Activated CD8-positive, alpha-beta T cell treated with anti-CD3 and anti-CD28 coated beads, Interleukin-2, amount 10 ng/mL, durations not matched to agents 7 days and 5 days (primary cell): ENCODE measurements around the gene CPNE6. TPM values are rescaled to one million over a fixed set of nuclear protein-coding genes. Genes with fewer than 3 reads are reported as not detected.
"Not testable (repeated sequence)": the region's sequence is repeated elsewhere in the genome, so short reads cannot be mapped to it uniquely, and the experiment has no call there.

Source experiments
- ATAC-seq: fragments of 150-1000 bp; cut with Tn5 transposase; one replicate; pipeline ENCODE4 v1.10.0; 2021; ENCODE audit warnings: moderate library complexity
- CTCF ChIA-PET: fragments of 350-600 bp; sonication (Branson Sonifier 250); formaldehyde crosslinking; loops from one replicate; lab custom pipeline; 2021; ENCODE audit warnings: antibody characterized with exemption; lab: Charles Lee
- POLR2A ChIA-PET: fragments of 350-600 bp; sonication (Branson Sonifier 250); formaldehyde crosslinking; loops from one replicate; lab custom pipeline; 2021; ENCODE audit warnings: antibody characterized with exemption; lab: Charles Lee
- DNase-seq: peaks from one replicate; pipeline ENCODE4 v3.0.0-alpha.2; 2020
- H3K27ac Mint-ChIP-seq: one replicate; pipeline ENCODE4 v1.8.0; 2021; ENCODE audit warnings: mild to moderate bottlenecking, mixed read lengths
- H3K27me3 Mint-ChIP-seq: one replicate; pipeline ENCODE4 v1.8.0; 2021; ENCODE audit warnings: low read depth, mixed read lengths
- H3K36me3 Mint-ChIP-seq: one replicate; pipeline ENCODE4 v1.8.0; 2021; ENCODE audit warnings: low read depth, mixed read lengths
- H3K4me1 Mint-ChIP-seq: one replicate; pipeline ENCODE4 v1.8.0; 2021; ENCODE audit warnings: low read depth, mixed read lengths
- H3K4me3 Mint-ChIP-seq: one replicate; pipeline ENCODE4 v1.8.0; 2021; ENCODE audit warnings: mild to moderate bottlenecking, mixed read lengths
- H3K9me3 Mint-ChIP-seq: one replicate; pipeline ENCODE4 v1.8.0; 2022; ENCODE audit warnings: mixed read lengths; ENCODE audit not compliant: insufficient read depth
- total RNA-seq, 2 experiments: library from RNA; stranded (reverse); gene quantifications; one replicate each; pipeline ENCODE4 v1.2.3, GENCODE V29; 2021

The CPNE6 gene
- total RNA-seq = under 1 TPM in 1 of 2 experiments, not detected in 1; 0.10 TPM

DNA sequence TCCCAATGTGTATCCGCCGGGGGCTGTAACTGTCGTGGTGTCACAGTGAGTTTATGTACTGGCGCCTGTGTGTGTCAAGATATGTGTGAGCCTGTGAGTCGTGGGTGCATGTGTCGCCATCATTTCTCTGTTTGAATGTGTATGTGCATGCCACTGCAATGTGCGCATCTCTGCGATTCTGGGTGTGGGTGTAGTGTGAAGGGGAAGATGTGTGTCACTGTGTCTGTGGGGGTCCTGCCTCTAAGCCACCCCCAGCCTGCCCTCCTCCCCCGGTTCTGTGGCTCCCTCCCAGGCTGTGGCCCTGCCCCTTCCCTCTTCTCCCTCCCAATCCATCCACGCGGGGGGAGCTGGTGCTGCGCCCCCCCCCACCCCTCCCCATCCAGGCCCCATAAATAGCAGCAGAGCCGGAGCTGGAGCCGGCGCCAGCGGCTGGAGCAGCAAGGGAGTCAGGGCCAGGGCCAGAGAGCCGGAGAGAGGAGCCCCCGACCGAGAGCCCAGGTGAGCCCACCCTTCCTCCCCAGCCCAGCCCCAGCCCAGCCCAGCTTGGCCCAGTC is at the start of gene CPNE6:
Gene CPNE6 (plus strand): TSS at position 419 of the 554 bp plus-strand sequence. CDS start 1,375 bp downstream, outside the sequence.
- ChIA-PET CTCF (interaction anchor here (0.9 to 3.4 kb wide), 4 partner anchors 10 to 37 kb away, joined by 3 to 15 read pairs (median 9); no protein-coding TSS in a partner anchor), POLR2A (interaction anchor here (2.6 kb wide), 1 partner anchor 9 kb away, joined by 13 read pairs; no protein-coding TSS in a partner anchor)
- Mint-ChIP-seq H3K36me3 (no peaks in the 10 kb centered on the region), H3K4me1 (peaks cover 14% of the 10 kb centered on the region), H3K9me3 (no peaks in the 10 kb centered on the region), H3K27me3 (peaks cover 9% of the 10 kb centered on the region), H3K27ac (no peak within 1 kb of the TSS), H3K4me3 (no peak within 1 kb of the TSS)
- DNase-seq = no peak
- no peak for ATAC-seq

GRCh38 chr14:24024939-24025418 is 46.4 kb upstream of the CPNE6 start:
- CTCF ChIA-PET, H3K27ac Mint-ChIP-seq, ATAC-seq: not testable (repeated sequence)

DNA sequence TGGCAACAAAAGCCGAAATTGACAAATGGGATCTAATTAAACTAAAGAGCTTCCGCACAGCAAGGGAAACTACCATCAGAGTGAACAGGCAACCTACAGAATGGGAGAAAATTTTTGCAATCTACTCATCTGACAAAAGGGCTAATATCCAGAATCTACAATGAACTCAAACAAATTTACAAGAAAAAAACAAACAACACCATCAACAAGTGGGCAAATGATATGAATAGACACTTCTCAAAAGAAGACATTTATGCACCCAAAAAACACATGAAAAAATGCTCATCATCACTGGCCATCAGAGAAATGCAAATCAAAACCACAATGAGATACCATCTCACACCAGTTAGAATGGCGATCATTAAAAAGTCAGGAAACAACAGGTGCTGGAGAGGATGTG is 41.7 kb upstream of the CPNE6 start:
- H3K4me3 Mint-ChIP-seq, POLR2A ChIA-PET, DNase-seq, H3K4me1 Mint-ChIP-seq, H3K27ac Mint-ChIP-seq, ATAC-seq, CTCF ChIA-PET: not testable (repeated sequence)
- Mint-ChIP-seq H3K9me3 (peaks cover 22% of the 10 kb centered on the region), H3K27me3 (peaks cover 28% of the 10 kb centered on the region), H3K36me3 (peaks cover 14% of the 10 kb centered on the region)

More at GRCh38 chr14:24024939-24025418, 46.4 kb upstream of the CPNE6 start:
- POLR2A ChIA-PET, H3K36me3 Mint-ChIP-seq, H3K4me3 Mint-ChIP-seq, DNase-seq, H3K4me1 Mint-ChIP-seq, H3K9me3 Mint-ChIP-seq: not testable (repeated sequence)
- peaks cover 32% of the 10 kb centered on the region for H3K27me3 Mint-ChIP-seq

GRCh38 chr14:24031331-24031730 is 40.0 kb upstream of the CPNE6 start:
- CTCF ChIA-PET = interaction anchor here (1.2 kb wide), 1 partner anchor 77 kb away, joined by 3 read pairs; no protein-coding TSS in a partner anchor

DNA sequence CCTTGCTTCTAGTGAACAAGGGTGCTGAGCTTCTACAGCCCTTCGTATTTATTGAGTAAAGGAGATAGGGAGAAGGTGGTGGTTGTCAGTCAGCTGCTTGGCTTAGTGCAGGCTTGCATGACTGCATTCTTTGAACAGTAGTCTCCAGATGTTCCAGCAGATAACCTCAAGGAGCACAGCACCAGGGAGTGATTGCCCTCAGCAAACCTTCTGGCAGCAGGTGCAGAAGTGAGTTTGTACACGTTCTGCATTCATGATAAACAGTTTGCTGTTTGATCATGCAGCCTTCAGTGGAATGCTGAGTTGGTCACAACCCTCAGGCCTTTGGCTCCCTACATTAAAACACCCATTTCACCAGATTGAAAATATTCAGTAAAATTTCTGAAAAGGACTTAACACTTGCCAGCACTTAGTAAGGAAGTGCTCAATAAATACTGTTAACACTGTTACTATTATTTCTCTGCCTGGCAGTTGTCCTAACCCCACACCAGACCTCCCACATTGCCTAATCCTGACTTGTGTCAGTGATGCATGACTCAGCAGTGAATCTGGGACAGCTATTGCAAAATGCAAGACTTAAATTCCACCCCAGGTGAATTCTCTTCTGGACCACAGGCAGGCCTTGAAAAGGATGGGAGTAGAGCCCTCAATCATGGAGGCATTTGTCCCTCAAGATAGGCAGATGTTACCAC is 38.5 kb upstream of the CPNE6 start:
- Mint-ChIP-seq H3K4me3 (no peak overlapping the region), H3K36me3 (peaks cover 7% of the 10 kb centered on the region), H3K27me3 (peaks cover 5% of the 10 kb centered on the region), H3K9me3 (peaks cover 22% of the 10 kb centered on the region), H3K27ac (no peak overlapping the region), H3K4me1 (peaks cover 12% of the 10 kb centered on the region)
- DNase-seq (no peak), ATAC-seq (no peak)
- ChIA-PET CTCF (no interaction called here), POLR2A (interaction anchor here (0.6 to 0.7 kb wide), 2 partner anchors 25 to 103 kb away, joined by 3 to 4 read pairs; partner anchors contain the start of gene PSME1)

More at GRCh38 chr14:24031331-24031730, 40.0 kb upstream of the CPNE6 start:
- Mint-ChIP-seq H3K27me3 (peaks cover 21% of the 10 kb centered on the region), H3K9me3 (peaks cover 22% of the 10 kb centered on the region), H3K36me3 (peaks cover 13% of the 10 kb centered on the region)
- POLR2A ChIA-PET, ATAC-seq, H3K4me1 Mint-ChIP-seq, H3K27ac Mint-ChIP-seq, H3K4me3 Mint-ChIP-seq, DNase-seq: not testable (repeated sequence)

DNA sequence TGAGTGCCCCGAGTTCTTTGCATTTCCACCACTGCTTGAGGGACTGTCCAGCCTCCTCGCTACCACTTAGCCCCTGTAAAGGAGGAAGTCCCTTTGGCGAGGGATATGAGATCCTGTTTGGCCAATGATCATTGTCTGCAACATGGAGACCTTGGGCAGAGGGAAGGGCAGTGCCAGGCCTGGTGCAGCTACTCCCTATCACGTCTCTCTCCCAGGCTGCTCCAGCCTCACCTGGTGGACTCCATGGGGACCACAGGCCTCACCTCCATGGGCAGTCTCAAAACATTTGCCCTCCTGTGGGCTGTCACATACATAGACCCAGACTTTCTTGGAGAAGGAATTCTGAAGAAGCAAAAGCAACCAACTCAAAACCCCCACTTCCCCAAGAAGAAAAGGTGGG is 35.6 kb upstream of the CPNE6 start:
- H3K4me1 Mint-ChIP-seq = peaks cover 20% of the 10 kb centered on the region
- H3K27ac Mint-ChIP-seq = peak overlapping the region; percentile 84
- ATAC-seq = peak; percentile 9
- POLR2A ChIA-PET, H3K27me3 Mint-ChIP-seq, H3K36me3 Mint-ChIP-seq, DNase-seq: not testable (repeated sequence)
- peak overlapping the region; percentile 82 for H3K4me3 Mint-ChIP-seq
- peaks cover 21% of the 10 kb centered on the region for H3K9me3 Mint-ChIP-seq
- CTCF ChIA-PET = interaction anchor here (0.7 to 1.1 kb wide), 4 partner anchors 10 to 73 kb away, joined by 3 to 5 read pairs (median 5); partner anchors contain the start of gene CARMIL3

- Mint-ChIP-seq H3K27ac (peak overlapping the region; percentile 84), H3K4me1 (peaks cover 20% of the 10 kb centered on the region), H3K36me3 (peaks cover 4% of the 10 kb centered on the region), H3K27me3 (peaks cover 3% of the 10 kb centered on the region), H3K9me3 (peaks cover 15% of the 10 kb centered on the region), H3K4me3 (peak overlapping the region; percentile 82)
- ATAC-seq (peak; percentile 86), DNase-seq (peak; percentile 78)
- ChIA-PET CTCF (interaction anchor here (0.7 to 1.1 kb wide), 4 partner anchors 9 to 72 kb away, joined by 3 to 5 read pairs (median 5); partner anchors contain the start of gene CARMIL3), POLR2A (no interaction called here)
Measured at GRCh38 chr14:24036169-24036962, 35.0 kb upstream of the CPNE6 start.

DNA sequence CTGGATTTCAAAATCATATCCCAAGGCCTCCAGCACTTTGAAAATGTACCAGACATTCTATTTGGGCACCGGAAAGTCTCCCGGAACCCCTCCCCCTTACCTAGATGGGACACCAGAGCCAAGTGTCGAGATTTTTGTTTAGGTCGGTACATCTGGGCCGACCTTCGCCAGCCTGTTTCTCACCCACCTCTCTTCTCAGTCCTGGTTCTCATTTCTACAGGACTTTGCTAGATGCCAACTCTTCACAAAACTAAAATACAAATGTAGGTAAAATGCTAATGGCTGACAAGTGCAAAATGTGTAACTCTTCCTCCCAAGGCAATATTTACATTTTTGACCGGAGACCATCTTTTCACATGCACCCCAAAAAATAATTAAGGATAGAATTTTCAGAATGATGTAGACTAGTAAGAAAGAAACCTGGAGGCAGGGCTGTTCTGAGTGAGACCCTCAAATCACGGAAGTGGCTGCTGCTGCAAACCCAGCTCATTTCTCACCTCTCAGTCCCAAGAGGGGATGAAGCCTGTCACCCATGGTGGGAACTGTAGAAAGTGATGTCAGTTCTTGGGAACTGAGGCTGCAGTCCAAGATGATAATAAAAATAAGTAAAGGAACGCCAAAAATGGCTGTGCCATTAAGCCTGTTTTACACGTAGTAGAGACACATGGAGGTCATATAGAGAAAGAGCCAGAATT is 34.3 kb upstream of the CPNE6 start:
- H3K27me3 Mint-ChIP-seq, H3K36me3 Mint-ChIP-seq, CTCF ChIA-PET, POLR2A ChIA-PET, DNase-seq: not testable (repeated sequence)
- Mint-ChIP-seq H3K9me3 (peaks cover 11% of the 10 kb centered on the region), H3K27ac (peak overlapping the region; percentile 84), H3K4me3 (peak overlapping the region; percentile 82), H3K4me1 (peaks cover 20% of the 10 kb centered on the region)
- peak; percentile 3 for ATAC-seq

DNA sequence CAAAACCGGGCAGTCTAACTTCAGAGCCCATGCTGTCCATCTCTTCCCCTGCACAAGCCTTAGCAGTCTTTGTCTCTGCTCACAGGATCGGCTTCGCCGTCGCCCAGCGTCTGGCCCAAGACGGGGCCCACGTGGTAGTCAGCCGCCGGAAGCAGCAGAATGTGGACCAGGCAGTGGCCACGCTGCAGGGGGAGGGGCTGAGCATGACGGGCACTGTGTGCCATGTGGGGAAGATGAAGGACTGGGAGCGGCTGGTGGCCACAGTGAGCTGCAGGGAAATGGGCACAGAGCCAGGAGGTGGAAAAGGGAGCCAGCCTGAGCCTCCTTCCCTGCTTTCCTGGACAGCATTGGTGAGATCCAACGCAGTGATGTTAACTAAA is 33.7 kb upstream of the CPNE6 start:
- H3K4me1 Mint-ChIP-seq = peaks cover 20% of the 10 kb centered on the region
- ChIA-PET POLR2A (no interaction called here), CTCF (no interaction called here)
- no peak for DNase-seq
- H3K9me3 Mint-ChIP-seq = peaks cover 6% of the 10 kb centered on the region
- no peak for ATAC-seq
- H3K36me3 Mint-ChIP-seq = peaks cover 2% of the 10 kb centered on the region
- peaks cover 9% of the 10 kb centered on the region for H3K27me3 Mint-ChIP-seq
- no peak overlapping the region for H3K4me3 Mint-ChIP-seq
- H3K27ac Mint-ChIP-seq = no peak overlapping the region

- H3K36me3 Mint-ChIP-seq = no peaks in the 10 kb centered on the region
- no peak overlapping the region for H3K27ac Mint-ChIP-seq
- H3K27me3 Mint-ChIP-seq = peaks cover 11% of the 10 kb centered on the region
- no peak overlapping the region for H3K4me3 Mint-ChIP-seq
- ATAC-seq (no peak), DNase-seq (no peak)
- H3K4me1 Mint-ChIP-seq = peaks cover 20% of the 10 kb centered on the region
- POLR2A ChIA-PET = no interaction called here
- H3K9me3 Mint-ChIP-seq = no peaks in the 10 kb centered on the region
- CTCF ChIA-PET = interaction anchor here (0.8 to 1.0 kb wide), 2 partner anchors 70 to 226 kb away, joined by 3 to 4 read pairs; no protein-coding TSS in a partner anchor
Measured at GRCh38 chr14:24038686-24039085, 32.7 kb upstream of the CPNE6 start.

DNA sequence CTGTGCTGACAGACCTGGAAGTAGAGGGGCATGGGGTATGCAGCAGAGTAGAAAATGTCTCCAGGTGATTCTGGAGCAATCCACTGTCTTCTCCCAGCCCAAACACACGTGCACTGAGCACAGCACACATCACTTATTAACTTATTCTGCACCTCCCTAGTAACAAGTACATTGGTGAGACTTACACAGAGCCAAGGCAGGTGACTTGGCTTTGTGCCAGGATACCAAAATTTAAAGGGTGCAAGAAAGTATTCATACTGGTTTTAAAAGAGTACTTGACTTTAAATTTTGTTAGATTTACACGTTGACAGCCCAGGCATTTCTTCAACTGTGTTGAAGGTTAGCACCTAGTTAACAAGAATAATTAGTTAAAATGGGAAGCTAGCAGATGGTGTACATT is 30.7 kb upstream of the CPNE6 start:
- H3K27me3 Mint-ChIP-seq = peaks cover 17% of the 10 kb centered on the region
- no peaks in the 10 kb centered on the region for H3K36me3 Mint-ChIP-seq
- DNase-seq (no peak), ATAC-seq (no peak)
- peaks cover 32% of the 10 kb centered on the region for H3K4me1 Mint-ChIP-seq
- no peak overlapping the region for H3K4me3 Mint-ChIP-seq
- CTCF ChIA-PET = interaction anchor here (3.2 kb wide), 1 partner anchor 17 kb away, joined by 11 read pairs; no protein-coding TSS in a partner anchor
- no peak overlapping the region for H3K27ac Mint-ChIP-seq
- POLR2A ChIA-PET = no interaction called here
- H3K9me3 Mint-ChIP-seq = no peaks in the 10 kb centered on the region
